ENCODE data around the gene PPP6R3. TPM values are rescaled to one million over a fixed set of nuclear protein-coding genes. Genes with fewer than 3 reads are reported as not detected.

The PPP6R3 gene
- total and polyA plus RNA-seq, 2 of the 8 experiments (the other 6 are each of a cell fraction or from before 2014, with no cell fraction given), result 44.6 to 150 TPM

DNA sequence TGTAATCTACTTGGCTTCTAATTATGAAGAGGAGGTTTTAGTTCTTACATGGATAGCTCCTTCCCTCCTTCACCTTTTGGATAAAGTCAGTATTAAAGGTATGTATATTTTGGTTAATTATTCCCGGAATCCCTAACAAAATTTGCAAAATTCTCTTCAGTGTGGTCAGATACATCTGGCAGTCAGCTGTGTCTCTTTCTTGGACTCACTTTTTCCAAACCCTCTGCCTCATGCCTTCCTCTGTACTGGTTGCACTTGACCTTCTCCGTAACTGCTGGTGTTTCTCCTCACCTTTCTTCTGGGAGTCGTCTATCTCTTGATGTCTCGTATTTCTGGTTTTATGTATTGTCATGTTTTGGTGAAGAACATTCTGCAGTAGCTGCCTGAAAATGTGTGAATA lies 62.5 kb downstream of the PPP6R3 start:
- no peak overlapping the region for H4K5ac ChIP-seq (ENCODE audit: insufficient read length, low read depth, low read length)
- H3K79me1 ChIP-seq (ENCODE audit: low read depth, low read length), result peaks cover 15% of the 10 kb centered on the region; the same call in 1 of the 2 replicates
- H3K9me3 ChIP-seq (ENCODE audit: insufficient read depth in 2 of 2, low read depth in 1 of 2, low read length in 1 of 2), result no peaks in the 10 kb centered on the region
- no peak overlapping the region for H3K27ac ChIP-seq (ENCODE audit: low read depth, low read length)
- DNase-seq (ENCODE audit: low read depth in 1 of 2, low spot score in 2 of 2) (no peak), FAIRE-seq (no peak)
- H3K4ac ChIP-seq (replicated peaks; ENCODE audit: insufficient read length, low read depth, low read length), result no peak overlapping the region
- no peak overlapping the region for H2AK5ac ChIP-seq (ENCODE audit: low read depth, low read length)
- TF ChIP-seq RBBP5 (IDR thresholded peaks at IDR 0.05; ENCODE audit: borderline replicate concordance, low read depth, low read length) (no peak), KDM5A (IDR thresholded peaks at IDR 0.05; ENCODE audit: low read length) (no peak), SRF (IDR thresholded peaks at IDR 0.05; ENCODE audit: low read depth, low read length) (no peak), SUZ12 (IDR thresholded peaks at IDR 0.05; ENCODE audit: low read length) (no peak), BACH1 (IDR thresholded peaks at IDR 0.05; ENCODE audit: low read length) (no peak), BCL11A (IDR thresholded peaks at IDR 0.05; ENCODE audit: low read depth in 2 of 2, low read length in 2 of 2) (no peak), TEAD4 (IDR thresholded peaks at IDR 0.05; ENCODE audit: low read depth, low read length) (no peak)
- TF ChIP-seq, protein P1, sequence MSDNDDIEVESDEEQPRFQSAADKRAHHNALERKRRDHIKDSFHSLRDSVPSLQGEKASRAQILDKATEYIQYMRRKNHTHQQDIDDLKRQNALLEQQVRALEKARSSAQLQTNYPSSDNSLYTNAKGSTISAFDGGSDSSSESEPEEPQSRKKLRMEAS (IDR thresholded peaks at IDR 0.05), result no peak
- no peaks in the 10 kb centered on the region for H3K23me2 ChIP-seq (ENCODE audit: low read depth, low read length)
- H2BK12ac ChIP-seq (ENCODE audit: low read depth, low read length), result no peak overlapping the region
- H4K20me1 ChIP-seq (replicated peaks in 1 of 2; ENCODE audit: control insufficient read depth in 1 of 2, insufficient read depth in 2 of 2, low read length in 2 of 2), result peaks cover 11 to 12% of the 10 kb centered on the region in 2 experiments
- ChIA-PET CTCF (ENCODE audit: partially characterized antibody) (interaction anchor here (0.9 to 1.4 kb wide), 2 partner anchors 17 to 63 kb away, joined by 3 to 4 read pairs; no protein-coding TSS in a partner anchor), POLR2A (ENCODE audit: partially characterized antibody) (interaction anchor here (1.1 to 1.3 kb wide), 2 partner anchors 9 to 14 kb away, joined by 3 read pairs; no protein-coding TSS in a partner anchor)
- peaks cover 0 to 3% (median 0%) of the 10 kb centered on the region in 4 experiments; a peak in 2 of 7 replicates for H3K4me1 ChIP-seq (replicated peaks in 1 of 4; ENCODE audit: control insufficient read depth in 3 of 4, insufficient read depth in 4 of 4, low read length in 3 of 4)
- no peak overlapping the region for H2BK5ac ChIP-seq (ENCODE audit: low read depth, low read length)
- H3K27me3 ChIP-seq (replicated peaks in 1 of 4; ENCODE audit: control insufficient read depth in 3 of 4, extremely low read depth in 1 of 4, insufficient read depth in 3 of 4, low read length in 3 of 4), result no peaks in the 10 kb centered on the region
- H3K14ac ChIP-seq (ENCODE audit: insufficient read length), result no peak overlapping the region
- H3K56ac ChIP-seq (replicated peaks; ENCODE audit: insufficient read length, low read depth, low read length), result no peak overlapping the region
- no peak overlapping the region for H3K23ac ChIP-seq (ENCODE audit: insufficient read length)
- H4K91ac ChIP-seq (replicated peaks; ENCODE audit: insufficient read length, low read length), result no peak overlapping the region
- no peak overlapping the region for H2BK120ac ChIP-seq (replicated peaks; ENCODE audit: low read depth, low read length)
- peaks cover 9 to 58% (median 23%) of the 10 kb centered on the region in 4 experiments for H3K36me3 ChIP-seq (ENCODE audit: control insufficient read depth in 2 of 4, insufficient read depth in 4 of 4, low read length in 3 of 4)
- no peak overlapping the region for H3K4me3 ChIP-seq (ENCODE audit: extremely low read depth in 1 of 4, insufficient read depth in 2 of 4, low read depth in 3 of 4, low read length in 4 of 4)
- H3K18ac ChIP-seq (ENCODE audit: extremely low read depth, low read length), result no peak overlapping the region
- no peak overlapping the region for H2BK20ac ChIP-seq (ENCODE audit: low read length)
- H3K9ac ChIP-seq (replicated peaks in 1 of 4; ENCODE audit: extremely low read depth in 1 of 4, low read depth in 3 of 4, low read length in 3 of 4), result no peak overlapping the region
- H2BK15ac ChIP-seq (ENCODE audit: low read length), result no peak overlapping the region
- no peak overlapping the region for H2AFZ ChIP-seq (ENCODE audit: low read length)
- peaks cover 0 to 90% of the 10 kb centered on the region in 2 experiments; a peak in 3 of 4 replicates for H3K79me2 ChIP-seq (ENCODE audit: control insufficient read depth in 1 of 2, insufficient read depth in 2 of 2, low read length in 2 of 2)
- no peak overlapping the region for H3K4me2 ChIP-seq (ENCODE audit: insufficient read depth in 1 of 2, low read depth in 2 of 2, low read length in 2 of 2)
- WGBS, 2 experiments (ENCODE audit: extremely low coverage in 1 of 2, insufficient coverage in 1 of 2, insufficient read length in 1 of 2, insufficient replicate concordance in 2 of 2, low coverage in 1 of 2, low lambda C conversion rate in 2 of 2, missing lambda C conversion rate in 1 of 2), result 96% methylated on average over 4 of the region's 4 CpGs; no CpG with 5 or more reads in 1 of the 2 experiments
- no peak overlapping the region for H4K8ac ChIP-seq (ENCODE audit: extremely low read depth, insufficient read depth, low read length)
